Vagina (tissue), 2 donors: ENCODE results near the gene SERPINA3.

ENCODE experiments used
- CTCF ChIP-seq, 3 experiments: fragments of 450-650 bp in 2 of 3; fragments of 200-600 bp in 1 of 3; sonication (generic) in 1 of 3; IDR thresholded peaks; one replicate each; pipeline ENCODE4 v1.5.1; 2017 to 2019; ENCODE audit warnings: antibody characterized with exemption in 3 of 3, mild to moderate bottlenecking in 2 of 3, moderate library complexity in 2 of 3
- POLR2AphosphoS5 ChIP-seq, 2 donors: sonication (generic); formaldehyde crosslinking; IDR thresholded peaks; one replicate each; pipeline ENCODE4 v1.9.0; 2017; ENCODE audit warnings: antibody characterized with exemption in 2 of 2, mild to moderate bottlenecking in 2 of 2, low read depth in 1 of 2; ENCODE audit not compliant: insufficient read depth in 1 of 2

GRCh38 chr14:94564381-94564780, 47.8 kb upstream of the SERPINA3 start:
- TF ChIP-seq POLR2AphosphoS5 (IDR thresholded peaks at IDR 0.05; ENCODE audit: insufficient read depth in 1 of 2, low read depth in 1 of 2) (no peak), CTCF (IDR thresholded peaks at IDR 0.05) (no peak)
